SK-N-SH (cell line): Measurements from ENCODE around the gene STAT2. TPM values are rescaled to one million over a fixed set of nuclear protein-coding genes. Genes with fewer than 3 reads are reported as not detected.

ENCODE experiments used
- CTCF ChIA-PET: fragments of 300-600, 350-600 bp; formaldehyde crosslinking; extraction: SDS; loops from one replicate; lab custom pipeline; 2021; lab: Yijun Ruan, JAX
- POLR2A ChIA-PET: fragments of 350-600 bp; sonication (Branson Sonifier 250); formaldehyde crosslinking; extraction: SDS; loops from one replicate; lab custom pipeline; 2020; ENCODE audit warnings: antibody characterized with exemption, inconsistent platforms; lab: Yijun Ruan, JAX
- DNase-seq: peaks from one replicate; pipeline ENCODE4 v3.0.0; 2012
- H2AFZ ChIP-seq: fragments of 200-600 bp; sonication (generic); 2 replicates; pipeline ENCODE4 v1.8.1; 2016; ENCODE audit warnings: antibody characterized with exemption, mild to moderate bottlenecking, low read depth
- H3F3A ChIP-seq: fragments of 200-600 bp; sonication (generic); replicated peaks from 2 replicates; pipeline ENCODE3; 2016; ENCODE audit warnings: antibody characterized with exemption, mild to moderate bottlenecking; ENCODE audit not compliant: insufficient read depth
- H3K27ac ChIP-seq, 2 experiments: fragments of 200-500 bp in 1 of 2; fragments of 200-600 bp in 1 of 2; sonication (Bioruptor generic) in 1 of 2; sonication (generic), shearing (Covaris generic) in 1 of 2; 2 replicates each; pipeline versions ENCODE4 v1.5.1 to v1.6.1; 2014 to 2016; ENCODE audit warnings: low read depth in 2 of 2, inconsistent platforms in 1 of 2, low read length in 1 of 2, mild to moderate bottlenecking in 1 of 2, mixed read lengths in 1 of 2
- H3K27me3 ChIP-seq: fragments of 200-600 bp; sonication (generic), shearing (Covaris generic); 2 replicates; pipeline ENCODE4 v1.6.1; 2016; ENCODE audit warnings: mixed run types; ENCODE audit not compliant: insufficient read depth
- H3K36me3 ChIP-seq, 2 experiments: fragments of 200-500 bp in 1 of 2; fragments of 200-600 bp in 1 of 2; sonication (Bioruptor generic) in 1 of 2; sonication (generic) in 1 of 2; replicated peaks in 1 of 2; 2 replicates each; pipeline versions ENCODE3 to v1.5.1; 2014 to 2016; ENCODE audit warnings: low read length in 1 of 2, mild to moderate bottlenecking in 1 of 2; ENCODE audit not compliant: insufficient read depth in 2 of 2, control insufficient read depth in 1 of 2
- H3K4me1 ChIP-seq, 2 experiments: fragments of 200-500 bp in 1 of 2; fragments of 200-600 bp in 1 of 2; sonication (Bioruptor generic) in 1 of 2; sonication (generic), shearing (Covaris generic) in 1 of 2; 2 replicates each; pipeline versions ENCODE4 v1.5.1 to v1.6.1; 2014 to 2016; ENCODE audit warnings: low read depth in 1 of 2, low read length in 1 of 2, mixed run types in 1 of 2; ENCODE audit not compliant: insufficient read depth in 2 of 2, control insufficient read depth in 1 of 2
- H3K4me2 ChIP-seq: fragments of 200-600 bp; sonication (generic), shearing (Covaris generic); 2 replicates; pipeline ENCODE4 v1.6.1; 2017; ENCODE audit warnings: mixed run types
- H3K4me3 ChIP-seq, 2 experiments: fragments of 200-500 bp in 1 of 2; fragments of 200-600 bp in 1 of 2; sonication (Bioruptor generic) in 1 of 2; sonication (generic), shearing (Covaris generic) in 1 of 2; 2 replicates each; pipeline versions ENCODE4 v1.5.1 to v1.8.1; 2014 to 2016; ENCODE audit warnings: low read depth in 2 of 2, inconsistent platforms in 1 of 2, low read length in 1 of 2, mild to moderate bottlenecking in 1 of 2, mixed read lengths in 1 of 2, moderate library complexity in 1 of 2
- H3K79me2 ChIP-seq: fragments of 200-600 bp; sonication (generic); 2 replicates; pipeline ENCODE4 v1.8.1; 2017; ENCODE audit warnings: mild to moderate bottlenecking; ENCODE audit not compliant: insufficient read depth
- H3K9ac ChIP-seq: fragments of 200-600 bp; sonication (generic); 2 replicates; pipeline ENCODE4 v1.6.1; 2017; ENCODE audit warnings: mixed run types
- H3K9me2 ChIP-seq: fragments of 200-600 bp; sonication (generic); 2 replicates; pipeline ENCODE4 v1.6.1; 2017; ENCODE audit warnings: mixed run types
- H3K9me3 ChIP-seq: fragments of 200-600 bp; sonication (generic); 2 replicates; pipeline ENCODE4 v1.6.1; 2017; ENCODE audit warnings: mixed run types, mild to moderate bottlenecking, moderate library complexity
- H4K20me1 ChIP-seq: fragments of 200-600 bp; sonication (generic); 2 replicates; pipeline ENCODE4 v1.6.1; 2017; ENCODE audit warnings: mild to moderate bottlenecking, mixed run types; ENCODE audit not compliant: insufficient read depth
- FOXJ3 ChIP-seq: sonication (generic); formaldehyde crosslinking; IDR thresholded peaks from 2 replicates; pipeline ENCODE4 v1.5.1; 2020; ENCODE audit warnings: mild to moderate bottlenecking, missing genetic modification reagents
- GATA2 ChIP-seq: sonication (generic); formaldehyde crosslinking; IDR thresholded peaks from 2 replicates; pipeline ENCODE4 v1.5.0; 2020; ENCODE audit warnings: mild to moderate bottlenecking, missing genetic modification reagents
- MAX ChIP-seq: IDR thresholded peaks from 2 replicates; pipeline ENCODE4 v1.4.0; 2012; ENCODE audit warnings: low read depth
- MXI1 ChIP-seq: IDR thresholded peaks from 2 replicates; pipeline ENCODE4 v1.6.1; 2012; ENCODE audit warnings: mild to moderate bottlenecking, low read depth, low read length, improper control_type of control experiment
- NFIC ChIP-seq: IDR thresholded peaks from 2 replicates; pipeline ENCODE4 v1.4.0; 2012; ENCODE audit warnings: borderline replicate concordance
- POLR2AphosphoS5 ChIP-seq: IDR thresholded peaks from 2 replicates; pipeline ENCODE4 v1.6.1; 2012; ENCODE audit warnings: low read depth, low read length
- REST ChIP-seq: IDR thresholded peaks from 2 replicates; pipeline ENCODE4 v1.6.1; 2012; ENCODE audit warnings: mild to moderate bottlenecking, low read depth, low read length, moderate library complexity
- RFX5 ChIP-seq: IDR thresholded peaks from 2 replicates; pipeline ENCODE4 v1.6.1; 2012; ENCODE audit warnings: mild to moderate bottlenecking, improper control_type of control experiment, low read length
- SIN3A ChIP-seq: IDR thresholded peaks from 2 replicates; pipeline ENCODE4 v1.6.1; 2012; ENCODE audit warnings: low read depth, mild to moderate bottlenecking, low read length, moderate library complexity, borderline replicate concordance
- SMC3 ChIP-seq: IDR thresholded peaks from 2 replicates; pipeline ENCODE4 v1.6.1; 2012; ENCODE audit warnings: low read depth, low read length, improper control_type of control experiment
- WGBS: methylation state at CpG from one replicate; pipeline ENCODE4 v1.1.6; 2017; ENCODE audit warnings: low lambda C conversion rate; 5-methylcytosine and 5-hydroxymethylcytosine counted together
- polyA plus RNA-seq, 3 experiments: library from polyadenylated mRNA; depleted of rRNA; stranded (reverse); fragments of >200 nt; gene quantifications; 2 replicates each; pipeline ENCODE4 v1.2.3, GENCODE V29; 2012
- small RNA-seq, 7 experiments: library from RNA; depleted of rRNA; stranded (forward); fragments of <200 nt; gene quantifications; one replicate each; pipeline ENCODE3, GENCODE V24; 2012
- TF ChIP-seq, protein P1 (sequence below): IDR thresholded peaks from 2 replicates; pipeline ENCODE4 v1.4.0; 2012; ENCODE audit warnings: low read depth, borderline replicate concordance
- TF ChIP-seq, protein P2 (sequence below): fragments of 150-350 bp; IDR thresholded peaks from 2 replicates; pipeline ENCODE4 v1.6.1; 2017; ENCODE audit warnings: antibody characterized with exemption, low read length, low read depth, borderline replicate concordance

STAT2 gene
- polyA plus RNA-seq, 1 of the 3 experiments (the other 2 are of a cell fraction): 58.1 TPM

DNA sequence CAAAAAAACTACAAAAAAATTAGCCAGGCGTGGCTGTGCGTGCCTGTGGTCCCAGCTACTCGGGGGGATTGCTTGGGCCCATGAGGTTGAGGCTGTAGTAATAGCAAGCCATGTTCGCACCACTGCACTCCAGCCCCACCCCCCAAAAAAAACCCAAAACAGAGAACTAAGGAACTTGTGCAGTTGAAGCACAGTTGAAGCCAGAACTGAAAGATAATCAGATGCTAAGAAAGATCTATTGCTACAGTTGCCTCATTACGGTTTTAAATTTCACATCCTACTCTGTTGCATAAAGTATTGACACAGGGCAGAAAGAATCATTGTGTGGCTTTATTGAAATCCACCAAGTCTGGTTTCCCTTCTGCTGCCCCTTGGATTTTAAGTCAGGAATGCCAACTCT lies 63.6 kb downstream of the STAT2 start (continued):
- no peak for TF ChIP-seq POLR2AphosphoS5
- no peak for TF ChIP-seq MXI1
- TF ChIP-seq SIN3A: no peak
- TF ChIP-seq RFX5: no peak
- TF ChIP-seq MAX: no peak

GRCh38 chr12:56293795-56294194 lies 66.1 kb downstream of the STAT2 start:
- ChIA-PET CTCF (interaction anchor here (1.3 kb wide), 3 partner anchors 10 to 105 kb away, joined by 3 to 5 read pairs (median 4); partner anchors contain the start of genes ANKRD52 and SMARCC2), POLR2A (no interaction called here)
- 89% methylated on average over 5 of the region's 5 CpGs for WGBS
- Histone ChIP-seq H3K79me2 (peaks cover 100% of the 10 kb centered on the region), H3K9me2 (no peaks in the 10 kb centered on the region), H4K20me1 (peaks cover 53% of the 10 kb centered on the region), H3K27me3 (no peaks in the 10 kb centered on the region), H3F3A (peaks cover 3% of the 10 kb centered on the region), H3K4me1 (peaks cover 9 to 20% of the 10 kb centered on the region in 2 experiments; a peak in 2 of 4 replicates), H3K27ac (no peak overlapping the region), H3K36me3 (peaks cover 14 to 44% of the 10 kb centered on the region in 2 experiments), H3K4me2 (no peak overlapping the region), H2AFZ (no peak overlapping the region), H3K4me3 (no peak overlapping the region), H3K9me3 (no peaks in the 10 kb centered on the region), H3K9ac (no peak overlapping the region)
- TF ChIP-seq SMC3: no peak
- TF ChIP-seq, protein P1, sequence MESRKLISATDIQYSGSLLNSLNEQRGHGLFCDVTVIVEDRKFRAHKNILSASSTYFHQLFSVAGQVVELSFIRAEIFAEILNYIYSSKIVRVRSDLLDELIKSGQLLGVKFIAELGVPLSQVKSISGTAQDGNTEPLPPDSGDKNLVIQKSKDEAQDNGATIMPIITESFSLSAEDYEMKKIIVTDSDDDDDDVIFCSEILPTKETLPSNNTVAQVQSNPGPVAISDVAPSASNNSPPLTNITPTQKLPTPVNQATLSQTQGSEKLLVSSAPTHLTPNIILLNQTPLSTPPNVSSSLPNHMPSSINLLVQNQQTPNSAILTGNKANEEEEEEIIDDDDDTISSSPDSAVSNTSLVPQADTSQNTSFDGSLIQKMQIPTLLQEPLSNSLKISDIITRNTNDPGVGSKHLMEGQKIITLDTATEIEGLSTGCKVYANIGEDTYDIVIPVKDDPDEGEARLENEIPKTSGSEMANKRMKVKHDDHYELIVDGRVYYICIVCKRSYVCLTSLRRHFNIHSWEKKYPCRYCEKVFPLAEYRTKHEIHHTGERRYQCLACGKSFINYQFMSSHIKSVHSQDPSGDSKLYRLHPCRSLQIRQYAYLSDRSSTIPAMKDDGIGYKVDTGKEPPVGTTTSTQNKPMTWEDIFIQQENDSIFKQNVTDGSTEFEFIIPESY: no peak
- no peak for TF ChIP-seq REST
- TF ChIP-seq, protein P2, sequence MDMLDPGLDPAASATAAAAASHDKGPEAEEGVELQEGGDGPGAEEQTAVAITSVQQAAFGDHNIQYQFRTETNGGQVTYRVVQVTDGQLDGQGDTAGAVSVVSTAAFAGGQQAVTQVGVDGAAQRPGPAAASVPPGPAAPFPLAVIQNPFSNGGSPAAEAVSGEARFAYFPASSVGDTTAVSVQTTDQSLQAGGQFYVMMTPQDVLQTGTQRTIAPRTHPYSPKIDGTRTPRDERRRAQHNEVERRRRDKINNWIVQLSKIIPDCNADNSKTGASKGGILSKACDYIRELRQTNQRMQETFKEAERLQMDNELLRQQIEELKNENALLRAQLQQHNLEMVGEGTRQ: no peak
- no peak for TF ChIP-seq NFIC
- TF ChIP-seq FOXJ3 (CRISPR knock-in tag): no peak
- no peak for TF ChIP-seq GATA2 (CRISPR knock-in tag)
- no peak for DNase-seq

Small RNAs within 50 kb of the gene (small RNA-seq; reads per million reads assigned to genes)
- 0 to 4.2 (median 0) reads per million in 7 experiments for gene RNU7-40P

Other genes starting within 250 kb of the STAT2 start
- 11,334 and 12,464 TPM in 2 replicates for gene RPL41, start 243.5 kb downstream of the STAT2 start, polyA plus RNA-seq (2012; rRNA removed)
- gene ZC3H10, start 241.8 kb downstream of the STAT2 start, polyA plus RNA-seq (2012; rRNA removed): 1.9 and 2.0 TPM in 2 replicates
- gene ESYT1, start 231.8 kb downstream of the STAT2 start, polyA plus RNA-seq (2012; rRNA removed): 132 and 143 TPM in 2 replicates
- gene MYL6B, start 207.5 kb downstream of the STAT2 start, polyA plus RNA-seq (2012; rRNA removed): 203 and 234 TPM in 2 replicates
- 4,697 and 4,711 TPM in 2 replicates for gene MYL6, start 201.7 kb downstream of the STAT2 start, polyA plus RNA-seq (2012; rRNA removed)
- gene SMARCC2, start 170.6 kb downstream of the STAT2 start, polyA plus RNA-seq (2012; rRNA removed): 64.3 and 73.0 TPM in 2 replicates
- gene RNF41, start 138.2 kb downstream of the STAT2 start, polyA plus RNA-seq (2012; rRNA removed): 127 and 147 TPM in 2 replicates
- 49.3 and 52.3 TPM in 2 replicates for gene NABP2, start 135.8 kb downstream of the STAT2 start, polyA plus RNA-seq (2012; rRNA removed)
- 0.12 TPM in 1 of 2 replicates, not detected in the other for gene SLC39A5, start 130.1 kb downstream of the STAT2 start, polyA plus RNA-seq (2012; rRNA removed)
- 22.5 and 23.4 TPM in 2 replicates for gene ANKRD52, start 101.7 kb downstream of the STAT2 start, polyA plus RNA-seq (2012; rRNA removed)
- 42.2 and 56.2 TPM in 2 replicates for gene COQ10A, start 93.2 kb downstream of the STAT2 start, polyA plus RNA-seq (2012; rRNA removed)
- gene CS, start 59.8 kb downstream of the STAT2 start, polyA plus RNA-seq (2012; rRNA removed): 121 and 149 TPM in 2 replicates
- gene CNPY2, start 44.1 kb downstream of the STAT2 start, polyA plus RNA-seq (2012; rRNA removed): 191 and 196 TPM in 2 replicates
- gene PAN2, start 26.1 kb downstream of the STAT2 start, polyA plus RNA-seq (2012; rRNA removed): 37.1 and 66.9 TPM in 2 replicates
- 0.29 and 0.46 TPM in 2 replicates for gene IL23A, start 21.2 kb downstream of the STAT2 start, polyA plus RNA-seq (2012; rRNA removed)
- not detected in 2 replicates for gene APOF, start 2.8 kb upstream of the STAT2 start, polyA plus RNA-seq (2012; rRNA removed)
- gene TIMELESS, start 89.3 kb upstream of the STAT2 start, polyA plus RNA-seq (2012; rRNA removed): 5.1 and 5.4 TPM in 2 replicates
- not detected in 2 replicates for gene MIP, start 94.5 kb upstream of the STAT2 start, polyA plus RNA-seq (2012; rRNA removed)
- gene SPRYD4, start 108.5 kb upstream of the STAT2 start, polyA plus RNA-seq (2012; rRNA removed): 2.6 and 3.5 TPM in 2 replicates
- gene GLS2, start 128.1 kb upstream of the STAT2 start, polyA plus RNA-seq (2012; rRNA removed): 1.2 and 2.1 TPM in 2 replicates
- gene RBMS2, start 161.7 kb upstream of the STAT2 start, polyA plus RNA-seq (2012; rRNA removed): 8.9 and 12.2 TPM in 2 replicates